GM19372 (cell line): Measurements from ENCODE around the gene RALBP1.

ENCODE experiments used
- ATAC-seq: cut with Tn5 transposase; IDR thresholded peaks from one replicate; pipeline ENCODE4 v1.9.1; 2021; ENCODE audit warnings: mild to moderate bottlenecking, low read depth, moderate library complexity; ENCODE audit not compliant: unreplicated experiment

The RALBP1 gene

GRCh38 chr18:9542924-9543323 lies 67.6 kb downstream of the RALBP1 start:
- ATAC-seq: no peak

- no peak for ATAC-seq
Observed at GRCh38 chr18:9545029-9545428, 69.7 kb downstream of the RALBP1 start.

GRCh38 chr18:9546468-9546867 lies 71.2 kb downstream of the RALBP1 start:
- no peak for ATAC-seq

GRCh38 chr18:9547782-9548181 lies 72.5 kb downstream of the RALBP1 start:
- no peak for ATAC-seq

GRCh38 chr18:9549405-9549804 lies 74.1 kb downstream of the RALBP1 start:
- ATAC-seq: no peak

GRCh38 chr18:9550429-9550828 lies 75.1 kb downstream of the RALBP1 start:
- ATAC-seq: no peak

- no peak for ATAC-seq
Observed at GRCh38 chr18:9552191-9552590, 76.9 kb downstream of the RALBP1 start.

GRCh38 chr18:9552616-9553015 lies 77.3 kb downstream of the RALBP1 start:
- ATAC-seq: no peak

- ATAC-seq: no peak
Observed at GRCh38 chr18:9557250-9557943, 82.1 kb downstream of the RALBP1 start.

GRCh38 chr18:9558387-9559064 lies 83.2 kb downstream of the RALBP1 start:
- ATAC-seq: no peak

GRCh38 chr18:9559253-9559652 lies 83.9 kb downstream of the RALBP1 start:
- ATAC-seq: no peak

GRCh38 chr18:9561759-9562158 lies 86.4 kb downstream of the RALBP1 start:
- no peak for ATAC-seq

- no peak for ATAC-seq
Observed at GRCh38 chr18:9562584-9562983, 87.3 kb downstream of the RALBP1 start.

GRCh38 chr18:9563331-9563730 lies 88.0 kb downstream of the RALBP1 start:
- ATAC-seq: no peak

- ATAC-seq: no peak
Observed at GRCh38 chr18:9565407-9565806, 90.1 kb downstream of the RALBP1 start.

GRCh38 chr18:9568186-9568585 lies 92.9 kb downstream of the RALBP1 start:
- ATAC-seq: no peak

GRCh38 chr18:9569178-9569577 lies 93.9 kb downstream of the RALBP1 start:
- no peak for ATAC-seq

- no peak for ATAC-seq
Observed at GRCh38 chr18:9570255-9570654, 94.9 kb downstream of the RALBP1 start.

- ATAC-seq: no peak
Observed at GRCh38 chr18:9571546-9571945, 96.2 kb downstream of the RALBP1 start.

- no peak for ATAC-seq
Observed at GRCh38 chr18:9574473-9575115, 99.3 kb downstream of the RALBP1 start.

- ATAC-seq: peak; percentile 67
Observed at GRCh38 chr18:9575558-9575957, 100.2 kb downstream of the RALBP1 start.

GRCh38 chr18:9577361-9577760 lies 102.0 kb downstream of the RALBP1 start:
- ATAC-seq: no peak
